ENCODE data around the gene AP5Z1. TPM values are rescaled to one million over a fixed set of nuclear protein-coding genes. Genes with fewer than 3 reads are reported as not detected.

AP5Z1 gene
- total RNA-seq, 1 donor from 2014 or later, result 111 TPM

DNA sequence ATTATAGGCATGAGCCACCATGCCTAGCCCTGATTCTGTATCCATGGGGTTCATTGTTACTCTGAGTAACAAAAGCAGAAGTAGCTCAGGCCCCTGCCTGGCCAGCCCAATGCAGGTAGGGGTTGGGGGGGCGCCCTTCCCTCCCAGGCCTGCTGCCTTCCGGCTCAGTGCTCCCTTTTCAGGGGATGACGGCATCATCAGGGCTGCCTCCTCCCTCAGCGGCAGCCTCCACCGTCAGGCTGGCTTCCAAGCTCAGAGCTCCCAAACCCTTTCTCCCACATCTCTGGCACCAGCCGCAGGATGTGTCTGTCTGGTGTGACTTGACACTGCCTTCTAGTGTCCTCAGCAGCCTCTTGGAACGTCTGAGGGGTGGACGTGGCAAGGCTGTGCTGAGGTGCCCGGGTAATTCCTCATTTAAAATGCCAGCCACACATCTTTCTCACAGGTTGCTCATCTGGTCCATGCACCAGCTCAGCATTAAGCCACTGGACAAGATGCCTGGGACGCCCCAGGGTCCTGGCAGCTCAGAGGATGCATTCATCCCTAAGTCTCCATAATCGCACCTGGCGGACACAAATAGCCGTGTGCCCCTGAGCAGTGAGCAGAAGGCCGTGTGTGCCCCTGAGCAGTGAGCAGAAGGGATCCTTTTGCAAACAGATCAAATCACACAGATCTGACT is 48.2 kb downstream of the AP5Z1 start:
- ChIA-PET CTCF (no interaction called here), POLR2A (no interaction called here)
- Mint-ChIP-seq H3K4me3 (no peak overlapping the region), H3K27ac (no peak overlapping the region), H3K36me3 (ENCODE audit: low read depth) (no peaks in the 10 kb centered on the region), H3K4me1 (no peaks in the 10 kb centered on the region), H3K9me3 (no peaks in the 10 kb centered on the region), H3K27me3 (peaks cover 7% of the 10 kb centered on the region)
- intact Hi-C loops (cut with micrococcal nuclease), result no loop called here
- DNase-seq (no peak), ATAC-seq (ENCODE audit: low read depth) (no peak)
- TF ChIP-seq, protein P1, sequence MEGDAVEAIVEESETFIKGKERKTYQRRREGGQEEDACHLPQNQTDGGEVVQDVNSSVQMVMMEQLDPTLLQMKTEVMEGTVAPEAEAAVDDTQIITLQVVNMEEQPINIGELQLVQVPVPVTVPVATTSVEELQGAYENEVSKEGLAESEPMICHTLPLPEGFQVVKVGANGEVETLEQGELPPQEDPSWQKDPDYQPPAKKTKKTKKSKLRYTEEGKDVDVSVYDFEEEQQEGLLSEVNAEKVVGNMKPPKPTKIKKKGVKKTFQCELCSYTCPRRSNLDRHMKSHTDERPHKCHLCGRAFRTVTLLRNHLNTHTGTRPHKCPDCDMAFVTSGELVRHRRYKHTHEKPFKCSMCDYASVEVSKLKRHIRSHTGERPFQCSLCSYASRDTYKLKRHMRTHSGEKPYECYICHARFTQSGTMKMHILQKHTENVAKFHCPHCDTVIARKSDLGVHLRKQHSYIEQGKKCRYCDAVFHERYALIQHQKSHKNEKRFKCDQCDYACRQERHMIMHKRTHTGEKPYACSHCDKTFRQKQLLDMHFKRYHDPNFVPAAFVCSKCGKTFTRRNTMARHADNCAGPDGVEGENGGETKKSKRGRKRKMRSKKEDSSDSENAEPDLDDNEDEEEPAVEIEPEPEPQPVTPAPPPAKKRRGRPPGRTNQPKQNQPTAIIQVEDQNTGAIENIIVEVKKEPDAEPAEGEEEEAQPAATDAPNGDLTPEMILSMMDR (IDR thresholded peaks at IDR 0.05), result no peak

DNA sequence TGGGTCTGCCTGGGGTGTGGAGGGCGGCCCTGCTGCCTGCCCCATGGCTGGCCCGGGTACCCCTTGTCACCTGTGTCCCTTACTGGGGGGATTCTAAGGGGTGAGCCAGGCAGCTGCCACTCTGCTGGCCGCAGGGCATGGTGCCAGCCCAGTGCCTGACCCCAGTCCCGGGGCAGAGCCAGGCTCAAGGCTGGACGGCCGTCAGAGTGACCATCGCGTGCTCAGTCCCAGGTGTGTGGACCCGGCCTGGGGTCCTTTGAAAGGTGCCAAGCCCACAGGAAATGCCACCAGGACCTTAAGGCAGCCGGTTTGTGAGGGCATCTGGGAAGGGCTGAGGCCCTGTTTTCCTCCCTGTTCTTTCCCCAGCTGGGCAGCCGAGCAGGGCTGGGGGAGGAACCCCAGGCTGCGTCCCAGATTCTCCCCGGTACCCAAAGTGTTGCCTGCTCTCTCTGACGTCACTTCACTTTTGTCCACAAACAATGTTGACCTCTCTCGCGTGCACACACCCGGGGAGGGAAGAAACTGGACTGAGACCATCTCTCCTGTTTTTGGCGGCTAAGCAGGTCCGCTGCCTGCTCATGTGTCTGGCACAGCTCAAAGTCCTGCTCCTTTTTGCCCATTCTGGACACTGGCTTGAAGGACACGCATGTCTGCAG is 48.8 kb downstream of the AP5Z1 start:
- ATAC-seq (ENCODE audit: low read depth) (no peak), DNase-seq (no peak)
- H3K27me3 Mint-ChIP-seq, result peaks cover 7% of the 10 kb centered on the region
- no peaks in the 10 kb centered on the region for H3K4me1 Mint-ChIP-seq
- H3K9me3 Mint-ChIP-seq, result no peaks in the 10 kb centered on the region
- ChIA-PET CTCF (no interaction called here), POLR2A (no interaction called here)
- intact Hi-C loops (cut with micrococcal nuclease), result no loop called here
- H3K4me3 Mint-ChIP-seq, result no peak overlapping the region
- TF ChIP-seq, protein P1 (IDR thresholded peaks at IDR 0.05), result no peak
- no peaks in the 10 kb centered on the region for H3K36me3 Mint-ChIP-seq (ENCODE audit: low read depth)
- H3K27ac Mint-ChIP-seq, result no peak overlapping the region

DNA sequence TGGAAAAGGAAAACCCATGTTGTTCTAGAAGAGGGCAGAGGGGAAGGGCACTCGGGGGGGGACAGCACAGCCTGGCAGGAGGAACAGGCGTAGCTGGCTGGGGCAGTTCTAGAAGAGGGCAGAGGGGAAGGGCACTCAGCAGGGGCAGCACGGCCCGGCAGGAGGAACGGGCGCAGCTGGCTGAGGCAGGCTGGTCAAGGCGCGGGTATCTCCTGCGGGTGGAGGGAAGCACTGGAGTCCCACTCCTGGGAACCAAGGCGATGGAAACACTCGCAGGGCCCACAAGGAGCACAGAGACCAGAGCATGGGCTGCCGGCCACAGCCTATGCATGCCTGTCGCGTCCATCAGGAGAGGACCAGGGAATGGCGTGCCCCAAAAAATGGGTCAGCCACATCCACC is 49.7 kb downstream of the AP5Z1 start:
- POLR2A ChIA-PET, result no interaction called here
- ATAC-seq (ENCODE audit: low read depth), result no peak

DNA sequence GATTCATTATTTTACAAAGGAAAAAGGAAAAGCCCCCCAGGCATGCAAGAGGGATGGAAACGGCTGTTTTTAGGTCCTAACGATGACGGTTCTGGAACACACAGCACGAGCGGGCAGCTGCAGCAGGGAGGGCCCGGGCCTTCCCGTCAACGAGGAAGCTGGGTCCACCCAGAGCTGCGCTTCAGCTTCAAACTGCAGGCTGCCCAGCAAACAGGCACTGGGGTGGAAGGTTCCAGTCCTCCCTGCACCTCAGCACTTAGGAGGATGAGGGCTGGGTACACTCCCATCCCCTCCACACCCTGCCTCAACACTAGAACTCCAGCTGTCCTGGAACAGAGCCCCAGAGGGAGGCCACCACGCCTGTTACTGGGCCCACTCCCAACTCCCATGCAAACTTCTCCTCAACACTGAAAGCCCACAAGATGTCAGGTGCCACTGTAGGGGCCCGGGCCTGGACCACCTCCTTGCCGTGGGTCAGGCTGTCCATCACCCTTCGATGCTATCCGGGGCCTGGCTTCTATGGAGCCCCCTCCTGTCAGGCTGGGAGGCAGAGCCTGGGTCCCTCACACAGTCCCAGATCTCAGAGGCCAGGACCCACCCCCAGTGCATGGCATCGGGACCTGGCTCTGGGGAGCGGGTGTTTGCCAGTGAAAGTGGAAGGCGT is 53.4 kb downstream of the AP5Z1 start:
- H3K4me1 Mint-ChIP-seq, result peaks cover 4% of the 10 kb centered on the region
- no peaks in the 10 kb centered on the region for H3K9me3 Mint-ChIP-seq
- ATAC-seq (ENCODE audit: low read depth) (no peak), DNase-seq (no peak)
- H3K27ac Mint-ChIP-seq, result no peak overlapping the region
- ChIA-PET POLR2A (no interaction called here), CTCF (interaction anchor here (3.2 kb wide), 1 partner anchor 256 kb away, joined by 14 read pairs; no protein-coding TSS in a partner anchor)
- H3K36me3 Mint-ChIP-seq (ENCODE audit: low read depth), result no peaks in the 10 kb centered on the region
- H3K27me3 Mint-ChIP-seq, result no peaks in the 10 kb centered on the region
- no peak overlapping the region for H3K4me3 Mint-ChIP-seq
- intact Hi-C loops (cut with micrococcal nuclease), result no loop called here
- TF ChIP-seq, protein P1 (IDR thresholded peaks at IDR 0.05), result no peak

More for the DNA sequence above, 49.7 kb downstream of the AP5Z1 start:
- H3K4me1 Mint-ChIP-seq, result peaks cover 2% of the 10 kb centered on the region
- CTCF ChIA-PET, result no interaction called here
- no peak for DNase-seq
- no peak overlapping the region for H3K27ac Mint-ChIP-seq
- intact Hi-C loops (cut with micrococcal nuclease), result no loop called here
- TF ChIP-seq, protein P1 (IDR thresholded peaks at IDR 0.05), result no peak
- peaks cover 7% of the 10 kb centered on the region for H3K27me3 Mint-ChIP-seq
- H3K9me3 Mint-ChIP-seq, result no peaks in the 10 kb centered on the region
- H3K36me3 Mint-ChIP-seq (ENCODE audit: low read depth), result no peaks in the 10 kb centered on the region
- H3K4me3 Mint-ChIP-seq, result no peak overlapping the region

DNA sequence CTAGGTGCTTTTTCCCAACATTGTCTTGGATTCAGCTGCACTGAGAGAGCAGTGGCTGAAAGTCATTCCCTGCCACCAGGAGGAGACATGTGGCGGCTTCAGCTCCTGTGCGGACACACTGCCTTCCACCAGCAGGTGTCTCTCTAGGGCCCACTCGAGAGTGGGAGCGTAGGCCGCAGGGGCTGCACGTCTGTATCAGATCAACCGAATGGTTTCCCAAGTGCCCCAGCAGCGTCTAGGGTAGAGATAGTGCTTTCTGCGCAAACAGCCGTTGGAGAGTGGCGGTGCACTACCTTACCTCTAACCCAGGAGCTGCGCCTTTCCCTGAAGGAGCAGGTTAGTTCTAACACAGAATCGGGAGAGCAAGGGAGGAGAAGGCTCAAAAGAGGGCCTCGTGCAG is 54.8 kb downstream of the AP5Z1 start:
- POLR2A ChIA-PET, result no interaction called here

More for the DNA sequence above, 54.8 kb downstream of the AP5Z1 start:
- Mint-ChIP-seq H3K36me3 (ENCODE audit: low read depth) (no peaks in the 10 kb centered on the region), H3K4me1 (peaks cover 4% of the 10 kb centered on the region), H3K4me3 (no peak overlapping the region), H3K9me3 (no peaks in the 10 kb centered on the region), H3K27me3 (no peaks in the 10 kb centered on the region), H3K27ac (no peak overlapping the region)
- peak; percentile 69 for ATAC-seq (ENCODE audit: low read depth)
- CTCF ChIA-PET, result interaction anchor here (1.0 to 3.2 kb wide), 5 partner anchors 19 to 344 kb away, joined by 4 to 14 read pairs (median 9); no protein-coding TSS in a partner anchor
- TF ChIP-seq, protein P1 (IDR thresholded peaks at IDR 0.05), result no peak
- intact Hi-C loops (cut with micrococcal nuclease), result loop anchor here (1.0 kb wide), 1 partner anchor 53 kb away; the partner anchor contains the start of gene RADIL
- DNase-seq, result peak; percentile 32

Measured in activated B cell treated with CpG ODN at 0.5 μM for 24 hours (primary cell).